HG03108 (cell line): Measurements from ENCODE around the gene NKAIN4.
"Not testable (repeated sequence)": the region's sequence is repeated elsewhere in the genome, so short reads cannot be mapped to it uniquely, and the experiment has no call there.

Source experiments
- ATAC-seq: cut with Tn5 transposase; IDR thresholded peaks from one replicate; pipeline ENCODE4 v1.9.1; 2021; ENCODE audit warnings: moderate library complexity; ENCODE audit not compliant: unreplicated experiment

NKAIN4 gene

GRCh38 chr20:63238514-63239125 is 15.6 kb downstream of the NKAIN4 start:
- no peak for ATAC-seq

DNA sequence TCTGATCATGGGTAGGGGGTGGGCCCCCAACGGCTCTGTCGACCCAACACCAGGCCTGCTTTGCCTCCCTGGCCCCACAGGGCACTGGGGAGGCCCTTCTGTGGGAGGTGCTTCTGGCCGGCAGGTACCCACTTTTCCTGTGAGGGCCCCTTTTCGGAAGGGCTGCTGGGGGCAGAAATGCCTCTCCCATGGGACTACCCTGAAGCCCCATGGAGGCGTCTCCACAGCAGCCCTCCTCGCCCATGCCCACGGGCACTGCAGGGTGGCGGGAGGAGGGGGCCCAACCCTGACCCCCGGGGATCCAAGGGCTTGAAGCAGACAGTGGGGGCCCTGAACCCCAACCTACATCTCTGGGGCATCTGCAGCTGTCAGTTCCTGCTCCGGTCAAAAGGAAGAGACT is 16.2 kb downstream of the NKAIN4 start:
- ATAC-seq = no peak

- ATAC-seq = no peak
These were observed 18.0 kb downstream of the NKAIN4 start for GRCh38 chr20:63236116-63236837.

DNA sequence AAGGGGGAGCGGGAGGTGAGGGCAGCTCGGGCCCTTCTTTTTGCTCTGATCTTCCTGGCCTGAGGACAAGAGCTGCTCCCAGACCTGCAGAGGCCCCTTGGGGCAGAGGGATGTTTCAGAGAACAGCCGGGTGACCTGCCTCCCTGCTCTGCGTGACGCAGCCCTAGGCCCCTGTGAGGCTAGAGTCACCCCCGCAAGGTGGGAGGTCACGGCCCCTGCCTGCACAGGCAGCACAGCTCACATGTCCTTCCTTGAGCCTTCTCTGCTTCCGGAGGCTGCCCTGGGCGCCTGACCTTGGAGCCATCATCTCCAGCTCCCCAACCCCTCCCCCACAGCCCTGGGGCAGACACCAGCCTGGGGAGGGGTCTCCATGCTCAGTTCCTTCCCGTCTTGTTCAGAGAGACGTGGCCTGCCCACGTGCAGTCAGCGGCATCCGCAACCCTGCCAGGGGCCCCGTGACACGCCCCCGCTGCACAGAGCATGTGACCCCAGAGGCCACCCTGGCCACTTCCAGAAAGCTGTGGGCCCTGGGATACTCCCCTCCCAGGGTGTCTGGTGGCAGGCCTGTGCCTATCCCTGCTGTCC is 18.8 kb downstream of the NKAIN4 start, which contains the start of gene BIRC7:
BIRC7 (plus strand) TSS at position 507 of the 585 bp plus-strand sequence. CDS start 192 bp downstream, outside the sequence.
- no peak for ATAC-seq

GRCh38 chr20:63234693-63235398 is 19.4 kb downstream of the NKAIN4 start:
- ATAC-seq = no peak

GRCh38 chr20:63233924-63234323 is 20.3 kb downstream of the NKAIN4 start:
- no peak for ATAC-seq

DNA sequence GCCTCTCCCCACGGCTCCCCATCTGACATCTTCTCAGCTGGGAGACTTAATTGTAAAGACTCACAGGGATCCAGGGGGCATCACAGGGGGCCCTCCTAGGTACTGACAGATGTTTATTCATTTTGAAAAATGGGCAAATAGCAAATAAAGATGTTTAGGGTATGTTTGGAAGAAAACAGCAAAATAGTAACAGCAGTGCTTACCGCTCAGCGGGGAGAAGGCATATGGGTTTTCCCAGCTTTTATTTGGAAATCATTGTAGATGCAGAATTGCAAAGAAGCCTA is 21.3 kb downstream of the NKAIN4 start:
- no peak for ATAC-seq

GRCh38 chr20:63232235-63233060 is 21.8 kb downstream of the NKAIN4 start:
- no peak for ATAC-seq

DNA sequence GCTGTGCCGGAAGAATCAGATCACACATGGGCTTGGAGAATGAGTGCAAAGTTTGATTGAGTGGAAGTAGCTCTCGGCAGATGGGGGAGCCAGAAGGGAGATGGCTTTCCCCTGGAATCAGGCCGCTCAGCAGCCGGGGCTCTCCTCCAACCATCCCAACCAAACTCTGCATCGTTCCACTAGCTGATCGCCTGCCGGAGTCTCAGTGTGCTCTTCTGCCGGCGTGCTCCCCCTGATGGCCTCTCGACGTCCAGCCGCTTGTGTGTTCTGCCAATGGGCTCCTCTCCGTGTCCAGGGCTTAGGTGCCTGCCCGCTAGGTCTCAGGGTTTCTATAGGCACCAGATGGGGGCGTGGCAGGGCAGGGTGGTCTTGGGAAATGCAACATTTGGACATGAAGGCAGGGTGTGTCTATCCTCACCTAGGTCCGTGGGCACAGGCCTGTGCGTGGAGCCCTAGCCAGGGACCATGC is 23.4 kb downstream of the NKAIN4 start:
- no peak for ATAC-seq

- ATAC-seq = no peak
These were observed 25.5 kb downstream of the NKAIN4 start for GRCh38 chr20:63228806-63229205.

DNA sequence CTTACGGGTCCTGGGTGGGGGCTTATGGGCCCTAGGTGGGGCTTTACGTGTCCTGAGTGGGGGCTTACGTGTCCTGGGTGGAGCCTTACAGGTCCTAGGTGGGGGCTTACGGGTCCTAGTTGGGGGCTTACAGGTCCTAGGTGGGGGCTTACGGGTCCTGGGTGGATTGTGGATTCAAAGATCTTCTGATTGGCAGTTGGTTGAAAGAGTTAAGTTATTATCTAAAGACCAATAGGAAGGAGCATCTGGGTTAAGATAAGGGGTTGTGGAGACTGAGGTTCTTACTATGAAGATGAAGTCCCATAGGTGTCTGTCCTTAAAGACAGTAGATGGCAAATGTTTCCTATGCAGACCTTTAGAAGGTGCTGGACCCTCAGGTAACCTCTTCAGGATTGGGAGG is 27.0 kb downstream of the NKAIN4 start:
- no peak for ATAC-seq

DNA sequence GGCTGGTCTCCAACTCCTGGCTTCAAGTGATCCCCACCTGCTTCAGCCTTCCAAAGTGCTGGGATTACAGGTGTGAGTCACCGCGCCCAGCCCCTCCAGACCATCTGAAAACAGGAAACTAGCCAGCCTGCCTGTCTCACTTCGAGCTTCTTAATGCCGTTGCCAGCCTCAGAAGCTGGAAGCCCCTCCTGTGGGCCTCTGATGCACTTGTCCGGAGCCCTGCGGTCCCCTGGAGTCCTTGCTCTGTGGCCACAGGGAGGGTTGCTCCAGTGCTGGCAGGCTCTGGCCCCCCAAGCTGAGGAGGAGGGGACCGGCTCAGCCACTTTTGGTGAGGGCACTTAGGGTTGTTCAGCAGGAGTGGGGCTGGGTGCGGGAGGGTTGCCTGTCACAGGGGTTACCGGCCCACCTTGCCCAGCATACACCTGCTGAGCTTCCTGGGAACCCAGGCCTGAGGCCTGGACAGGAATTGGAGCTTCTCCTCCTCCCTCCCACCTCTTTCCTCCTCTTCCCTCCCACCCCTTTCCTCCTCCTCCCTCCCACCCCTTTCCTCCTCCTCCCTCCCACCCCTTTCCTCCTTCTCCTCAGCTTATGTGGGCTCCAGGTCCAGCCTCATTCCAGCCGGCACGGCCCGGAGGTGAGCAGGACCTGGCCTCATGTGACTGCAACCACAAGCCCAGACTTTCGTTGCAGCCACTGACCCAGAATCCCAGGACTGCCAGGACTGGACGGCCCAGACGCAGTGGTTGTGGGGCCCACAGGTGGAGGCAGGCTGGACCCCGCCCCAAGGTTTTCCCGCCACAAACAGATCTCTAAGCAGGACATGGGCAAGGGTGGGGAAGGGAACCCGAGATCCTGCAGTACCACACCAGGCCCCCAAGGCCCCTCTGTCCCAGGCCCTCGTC is 28.0 kb downstream of the NKAIN4 start:
- no peak for ATAC-seq

GRCh38 chr20:63225082-63225454 is 29.2 kb downstream of the NKAIN4 start:
- no peak for ATAC-seq

- ATAC-seq = no peak
These were observed 29.7 kb downstream of the NKAIN4 start for GRCh38 chr20:63224412-63225081.

DNA sequence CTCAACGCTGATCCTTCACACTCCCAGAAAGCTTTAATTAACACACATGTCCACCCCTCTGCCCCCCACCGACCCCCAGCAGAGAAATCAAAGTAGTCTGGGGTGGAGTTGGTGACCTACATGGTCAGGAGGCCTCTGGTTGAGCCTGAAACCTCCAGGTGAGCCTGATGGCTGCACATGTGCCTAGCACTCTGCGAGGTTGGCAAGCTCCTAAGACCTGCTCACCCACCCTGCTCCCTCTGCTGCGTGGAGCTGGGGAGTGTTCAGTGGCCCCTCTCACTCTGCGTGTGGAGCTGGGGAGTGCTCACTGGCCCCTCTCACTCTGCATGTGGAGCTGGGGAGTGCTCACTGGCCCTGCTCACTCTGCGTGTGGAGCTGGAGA is 30.4 kb downstream of the NKAIN4 start:
- no peak for ATAC-seq

DNA sequence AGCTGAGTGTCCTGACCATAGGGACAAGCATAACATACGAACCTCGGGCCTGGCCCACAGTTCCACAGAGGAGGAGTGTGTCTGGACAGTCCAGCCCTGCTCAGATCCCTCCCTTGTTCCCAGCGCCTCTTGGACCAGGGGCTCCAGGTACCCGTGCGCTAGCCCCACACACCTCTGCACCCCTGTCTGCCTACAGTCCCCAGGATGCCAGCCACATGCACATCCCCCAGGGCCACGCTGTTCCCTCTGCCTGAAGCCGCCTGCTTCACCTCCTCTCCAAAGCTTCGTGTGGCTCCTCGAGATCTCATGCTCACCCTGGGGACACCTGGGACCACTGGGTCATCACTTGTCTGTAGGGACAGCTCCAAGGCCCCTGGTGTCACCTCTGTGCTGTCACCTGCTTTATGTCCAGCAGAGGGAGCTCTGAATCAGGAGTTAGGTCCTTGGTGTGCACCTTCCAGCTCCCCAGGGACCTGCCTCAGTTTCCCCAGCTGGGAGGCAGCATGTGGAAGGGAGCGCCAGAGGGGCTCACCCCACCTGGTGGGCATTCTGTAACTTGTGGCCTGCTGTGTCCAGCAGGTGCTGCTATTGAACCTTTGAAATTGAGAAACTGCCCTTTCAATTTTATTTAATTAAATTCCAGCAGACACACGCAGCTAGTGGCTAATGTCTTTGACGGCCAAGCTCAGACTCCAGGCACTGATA is 31.0 kb downstream of the NKAIN4 start:
- no peak for ATAC-seq

DNA sequence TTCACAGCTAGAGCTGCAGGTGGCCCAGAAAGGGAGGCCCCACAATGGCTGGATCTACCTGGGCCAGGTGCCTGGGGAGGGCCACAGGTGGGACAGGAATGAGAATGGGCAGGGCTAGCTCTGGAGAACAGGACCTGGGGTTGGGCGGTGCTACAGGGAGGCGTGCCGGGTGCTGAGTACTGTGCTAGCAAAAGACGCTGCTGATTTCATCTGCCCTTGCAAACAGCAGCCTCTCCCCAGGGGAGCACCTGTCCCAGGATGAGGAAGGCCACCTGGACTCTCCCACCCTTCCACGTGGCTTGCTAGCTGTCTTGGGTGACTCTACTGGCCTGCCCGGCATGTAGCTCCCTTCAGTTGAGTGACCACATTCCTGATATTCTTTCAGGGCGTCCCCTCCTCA is 31.7 kb downstream of the NKAIN4 start:
- no peak for ATAC-seq

DNA sequence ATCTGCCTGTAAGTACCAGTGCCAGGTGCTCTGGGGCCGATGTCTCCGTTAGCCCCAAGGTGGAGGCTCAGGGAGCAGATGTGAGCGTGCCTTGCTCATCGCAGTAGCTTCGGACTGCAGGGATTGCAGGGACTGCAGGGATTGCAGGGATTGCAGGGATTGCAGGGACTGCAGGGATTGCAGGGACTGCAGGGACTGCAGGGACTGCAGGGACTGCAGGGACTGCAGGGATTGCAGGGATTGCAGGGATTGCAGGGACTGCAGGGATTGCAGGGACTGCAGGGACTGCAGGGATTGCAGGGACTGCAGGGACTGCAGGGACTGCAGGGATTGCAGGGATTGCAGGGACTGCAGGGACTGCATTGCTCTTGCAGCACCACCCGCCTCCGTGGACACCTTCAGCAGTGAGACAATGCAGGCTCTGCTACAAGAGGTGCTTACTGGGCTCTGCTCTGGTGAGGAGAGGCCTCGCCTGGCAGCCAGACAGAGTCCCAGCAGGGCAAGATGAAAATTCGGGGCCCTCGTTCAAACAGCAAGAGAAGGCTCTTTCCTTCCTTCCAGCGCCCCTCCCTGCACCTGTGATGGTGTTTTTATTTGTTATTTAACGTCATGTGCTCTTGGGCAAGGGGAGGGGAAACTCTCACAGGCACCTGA is 32.7 kb downstream of the NKAIN4 start:
- ATAC-seq = not testable (repeated sequence)
